A549 (cell line): ENCODE measurements around the gene PRKG1. TPM values are rescaled to one million over a fixed set of nuclear protein-coding genes. Genes with fewer than 3 reads are reported as not detected.
"Not testable (repeated sequence)": the region's sequence is repeated elsewhere in the genome, so short reads cannot be mapped to it uniquely, and the experiment has no call there.

Source experiments
- ATAC-seq, 2 experiments: fragments of 200-7000 bp in 1 of 2; fragments of >200 bp in 1 of 2; cut with Nextera tagmentation in 1 of 2; cut with Tn5 transposase in 1 of 2; 3 replicates each; pipeline versions ENCODE4 v1.8.0 to v1.9.1; 2018 to 2020; ENCODE audit warnings: mild to moderate bottlenecking in 1 of 2, moderate library complexity in 1 of 2
- CTCF ChIA-PET: fragments of 300-600 bp; sonication (Branson Sonifier 250); formaldehyde crosslinking; extraction: SDS; loops from one replicate; lab custom pipeline; 2021; ENCODE audit warnings: antibody characterized with exemption, inconsistent platforms; lab: Yijun Ruan, JAX
- POLR2A ChIA-PET: fragments of 350-600 bp; formaldehyde crosslinking; extraction: SDS; loops from one replicate; lab custom pipeline; 2021; ENCODE audit warnings: antibody characterized with exemption, inconsistent platforms; lab: Yijun Ruan, JAX
- DNase-seq, 2 experiments: peaks; one replicate each; pipeline versions ENCODE4 v3.0.0 to v3.0.0-alpha.2; 2011 to 2016; ENCODE audit warnings: low read depth in 1 of 2, low spot score in 1 of 2
- FAIRE-seq: peaks from 2 replicates; lab custom pipeline; 2011; peaks lifted over from hg19 to GRCh38; lab: Jason Lieb, UNC
- H3K27ac ChIP-seq, 2 experiments: fragments of >200 bp; sonication (Bioruptor Twin); formaldehyde crosslinking; 3 replicates each; pipeline ENCODE4 v1.5.1; 2016 to 2017
- H3K4me1 ChIP-seq: fragments of >200 bp; sonication (Bioruptor Twin); formaldehyde crosslinking; 3 replicates; pipeline ENCODE4 v1.6.1; 2016
- H3K4me2 ChIP-seq: fragments of >200 bp; sonication (Bioruptor Twin); formaldehyde crosslinking; 3 replicates; pipeline ENCODE4 v1.6.1; 2016
- H3K4me3 ChIP-seq: fragments of >200 bp; sonication (Bioruptor Twin); formaldehyde crosslinking; 3 replicates; pipeline ENCODE4 v1.5.1; 2016
- H3K9me3 ChIP-seq: fragments of >200 bp; sonication (Bioruptor Twin); formaldehyde crosslinking; 3 replicates; pipeline ENCODE4 v1.6.1; 2016
- CHD2 ChIP-seq: fragments of 150-350 bp; IDR thresholded peaks from 2 replicates; pipeline ENCODE4 v1.6.1; 2014; ENCODE audit warnings: low read length; ENCODE audit not compliant: partially characterized antibody
- CHD4 ChIP-seq: fragments of 200-600 bp; sonication (generic); IDR thresholded peaks from 2 replicates; pipeline ENCODE4 v1.6.1; 2016; ENCODE audit warnings: antibody characterized with exemption, mild to moderate bottlenecking, borderline replicate concordance
- EHMT2 ChIP-seq: fragments of 200-600 bp; sonication (generic); IDR thresholded peaks from 2 replicates; pipeline ENCODE4 v1.6.1; 2016; ENCODE audit warnings: antibody characterized with exemption, low read depth, mild to moderate bottlenecking, moderate library complexity
- ESRRA ChIP-seq: fragments of 150-350 bp; IDR thresholded peaks from 2 replicates; pipeline ENCODE4 v1.6.1; 2014; ENCODE audit warnings: mild to moderate bottlenecking, low read length, borderline replicate concordance
- FOSB ChIP-seq: fragments of 250-450 bp; sonication (Bioruptor Pico); IDR thresholded peaks from 2 replicates; pipeline ENCODE4 v1.5.0; 2020; ENCODE audit warnings: mild to moderate bottlenecking, moderate library complexity
- FOSL2 ChIP-seq, 2 experiments: fragments of 450-650 bp in 1 of 2; fragments of >200 bp in 1 of 2; sonication (Bioruptor Twin) in 1 of 2; formaldehyde crosslinking; IDR thresholded peaks; 2 replicates each; pipeline versions ENCODE4 v1.5.0 to v1.6.1; 2016 to 2020; ENCODE audit warnings: mild to moderate bottlenecking in 1 of 2, moderate library complexity in 1 of 2
- HEYL ChIP-seq: fragments of 250-450 bp; sonication (Bioruptor Pico); IDR thresholded peaks from 2 replicates; pipeline ENCODE4 v1.8.0; 2021; ENCODE audit warnings: mild to moderate bottlenecking, moderate library complexity
- HOXB13 ChIP-seq: fragments of 250-450 bp; sonication (Bioruptor Pico); IDR thresholded peaks from 2 replicates; pipeline ENCODE4 v1.5.0; 2020; ENCODE audit warnings: low read depth, mild to moderate bottlenecking, moderate library complexity
- JUN ChIP-seq, 2 experiments: fragments of >200 bp; sonication (Bioruptor Twin); formaldehyde crosslinking; IDR thresholded peaks; 2 replicates in 1 of 2; 3 replicates in 1 of 2; pipeline ENCODE4 v1.6.1; 2016 to 2017
- MAFK ChIP-seq: fragments of 450-650 bp; IDR thresholded peaks from 2 replicates; pipeline ENCODE4 v1.6.1; 2014; ENCODE audit not compliant: partially characterized antibody
- MYC ChIP-seq: IDR thresholded peaks from 2 replicates; pipeline ENCODE4 v1.6.1; 2012; ENCODE audit warnings: mild to moderate bottlenecking, inconsistent platforms, low read length, improper control_type of control experiment, borderline replicate concordance
- NPAS2 ChIP-seq: fragments of 250-450 bp; sonication (Bioruptor Pico); IDR thresholded peaks from 2 replicates; pipeline ENCODE4 v1.8.0; 2022; ENCODE audit warnings: mild to moderate bottlenecking, moderate library complexity, borderline replicate concordance
- POLR2A ChIP-seq: IDR thresholded peaks from 2 replicates; pipeline ENCODE4 v1.6.1; 2012; ENCODE audit warnings: mild to moderate bottlenecking, low read length
- RAD21 ChIP-seq, 2 experiments: fragments of >200 bp in 1 of 2; sonication (Bioruptor Twin) in 1 of 2; formaldehyde crosslinking in 1 of 2; IDR thresholded peaks in 1 of 2; conservative IDR thresholded peaks in 1 of 2; 2 replicates in 1 of 2; 3 replicates in 1 of 2; pipeline ENCODE4 v1.6.1; 2012 to 2018; ENCODE audit warnings: inconsistent platforms in 1 of 2
- RCOR1 ChIP-seq: fragments of 150-350 bp; IDR thresholded peaks from 2 replicates; pipeline ENCODE4 v1.6.1; 2014; ENCODE audit warnings: antibody characterized with exemption, low read length, low read depth
- RFX5 ChIP-seq: fragments of 450-650 bp; IDR thresholded peaks from 2 replicates; pipeline ENCODE4 v1.7.1; 2014; ENCODE audit warnings: antibody characterized with exemption, mild to moderate bottlenecking, moderate library complexity
- RNF2 ChIP-seq: fragments of 200-600 bp; sonication (generic); IDR thresholded peaks from 2 replicates; pipeline ENCODE4 v1.6.1; 2016; ENCODE audit warnings: low read depth, mild to moderate bottlenecking, antibody characterized with exemption, moderate library complexity, borderline replicate concordance
- SMC3 ChIP-seq: fragments of >200 bp; sonication (Bioruptor Twin); formaldehyde crosslinking; IDR thresholded peaks from 3 replicates; pipeline ENCODE4 v1.6.1; 2018; ENCODE audit warnings: inconsistent platforms
- SREBF2 ChIP-seq: fragments of 450-650 bp; IDR thresholded peaks from 2 replicates; pipeline ENCODE4 v1.6.1; 2014; ENCODE audit warnings: mild to moderate bottlenecking, moderate library complexity
- ZFP36 ChIP-seq: fragments of 450-650 bp; IDR thresholded peaks from 2 replicates; pipeline ENCODE4 v1.6.1; 2014; ENCODE audit warnings: borderline replicate concordance; ENCODE audit not compliant: partially characterized antibody
- WGBS: methylation state at CpG from one replicate; pipeline ENCODE4 v1.1.6; 2017; ENCODE audit errors: missing lambda C conversion rate; 5-methylcytosine and 5-hydroxymethylcytosine counted together
- polyA plus RNA-seq, 4 experiments: library from polyadenylated mRNA; depleted of rRNA in 3 of 4; stranded (reverse); fragments of >200 nt; fragmentation: RNase III in 1 of 4; extraction: RNeasy Plus Mini Kit Qiagen cat#74134 plus additional on column Dnase treatment in 1 of 4; gene quantifications; 2 replicates in 3 of 4; 3 replicates in 1 of 4; pipeline ENCODE4 v1.2.3, GENCODE V29; 2011 to 2017
- TF ChIP-seq, protein P1 (sequence below): IDR thresholded peaks from 2 replicates; pipeline ENCODE4 v1.6.1; 2012
- TF ChIP-seq, protein P2 (sequence below): fragments of 250-450 bp; sonication (Bioruptor Pico); IDR thresholded peaks from 2 replicates; pipeline ENCODE4 v1.5.0; 2021; ENCODE audit warnings: mild to moderate bottlenecking, moderate library complexity, borderline replicate concordance
- TF ChIP-seq, protein P3 (sequence below): fragments of 150-350 bp; IDR thresholded peaks from 2 replicates; pipeline ENCODE4 v1.6.1; 2014; ENCODE audit warnings: low read depth, mild to moderate bottlenecking, low read length

PRKG1 gene
- polyA plus RNA-seq, 2 of the 4 experiments (the other 2 are of a cell fraction), result not detected

DNA sequence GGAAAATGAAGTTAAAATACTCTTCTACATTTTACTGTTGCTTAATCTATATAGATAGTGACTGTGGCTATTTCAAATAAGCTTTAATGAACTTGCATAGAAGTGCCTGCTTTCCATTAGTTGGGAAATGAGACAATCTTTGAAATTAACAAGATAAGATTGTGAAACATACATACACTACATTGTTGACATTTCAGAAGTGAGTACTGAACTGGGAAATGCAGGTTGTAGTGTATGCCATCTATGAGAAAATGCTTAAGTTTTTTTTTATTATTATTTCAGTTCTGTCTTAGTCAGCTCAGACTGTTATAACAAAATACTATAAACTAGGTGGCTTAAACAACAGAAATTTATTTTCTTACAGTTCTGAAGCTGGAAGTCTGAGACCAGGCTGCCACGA lies 674.7 kb downstream of the PRKG1 start:
- DNase-seq (no peak), FAIRE-seq (no peak), ATAC-seq (no peak)
- TF ChIP-seq RFX5 (no peak), RAD21 (conservative IDR thresholded peaks at IDR 0.05 in 1 of 2, IDR thresholded peaks at IDR 0.05 in 1 of 2) (no peak), FOSB (CRISPR knock-in tag) (no peak), SREBF2 (no peak), MAFK (no peak), JUN (IDR thresholded peaks at IDR 0.05) (no peak), NPAS2 (CRISPR knock-in tag) (no peak), ESRRA (no peak), POLR2A (no peak), RNF2 (no peak), CHD2 (no peak), SMC3 (no peak), HOXB13 (CRISPR knock-in tag) (no peak), RCOR1 (no peak)
- TF ChIP-seq, protein P1, sequence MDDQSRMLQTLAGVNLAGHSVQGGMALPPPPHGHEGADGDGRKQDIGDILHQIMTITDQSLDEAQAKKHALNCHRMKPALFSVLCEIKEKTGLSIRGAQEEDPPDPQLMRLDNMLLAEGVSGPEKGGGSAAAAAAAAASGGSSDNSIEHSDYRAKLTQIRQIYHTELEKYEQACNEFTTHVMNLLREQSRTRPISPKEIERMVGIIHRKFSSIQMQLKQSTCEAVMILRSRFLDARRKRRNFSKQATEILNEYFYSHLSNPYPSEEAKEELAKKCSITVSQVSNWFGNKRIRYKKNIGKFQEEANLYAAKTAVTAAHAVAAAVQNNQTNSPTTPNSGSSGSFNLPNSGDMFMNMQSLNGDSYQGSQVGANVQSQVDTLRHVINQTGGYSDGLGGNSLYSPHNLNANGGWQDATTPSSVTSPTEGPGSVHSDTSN, result no peak
- Histone ChIP-seq H3K4me2 (no peak overlapping the region), H3K9me3 (no peaks in the 10 kb centered on the region), H3K4me3 (no peak overlapping the region), H3K4me1 (no peaks in the 10 kb centered on the region), H3K27ac (no peak overlapping the region)
- CTCF ChIA-PET, result interaction anchor here (0.8 kb wide), 1 partner anchor 32 kb away, joined by 3 read pairs; no protein-coding TSS in a partner anchor
- WGBS, result 6% methylated on average over 1 of the region's 1 CpG
- POLR2A ChIA-PET, result no interaction called here

DNA sequence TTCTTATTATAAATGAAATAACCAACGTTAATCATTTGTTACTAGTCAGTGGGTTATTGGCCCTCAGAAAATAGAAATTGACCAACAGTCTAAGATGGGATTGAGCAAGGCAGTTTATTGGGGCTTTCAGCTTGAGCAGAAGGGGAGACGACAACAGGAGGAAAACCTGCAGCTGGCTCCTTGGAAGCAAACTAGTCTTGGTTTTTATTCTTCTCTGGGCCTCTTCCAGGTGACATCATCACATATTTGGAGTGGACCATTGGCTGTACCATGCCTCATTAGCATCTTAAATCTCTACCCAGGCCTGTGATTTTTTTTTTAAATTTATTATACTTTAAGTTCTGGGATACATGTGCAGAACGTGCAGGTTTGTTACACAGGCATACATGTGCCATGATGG lies 684.1 kb downstream of the PRKG1 start:
- TF ChIP-seq MAFK (no peak), HEYL (CRISPR knock-in tag) (no peak), CHD4 (no peak), ZFP36 (no peak), EHMT2 (no peak), CHD2 (no peak), MYC (no peak), JUN (IDR thresholded peaks at IDR 0.05) (no peak), FOSB (CRISPR knock-in tag) (no peak), FOSL2 (IDR thresholded peaks at IDR 0.05) (no peak), FOSL2 (CRISPR knock-in tag; IDR thresholded peaks at IDR 0.05) (no peak)
- TF ChIP-seq, protein P2, sequence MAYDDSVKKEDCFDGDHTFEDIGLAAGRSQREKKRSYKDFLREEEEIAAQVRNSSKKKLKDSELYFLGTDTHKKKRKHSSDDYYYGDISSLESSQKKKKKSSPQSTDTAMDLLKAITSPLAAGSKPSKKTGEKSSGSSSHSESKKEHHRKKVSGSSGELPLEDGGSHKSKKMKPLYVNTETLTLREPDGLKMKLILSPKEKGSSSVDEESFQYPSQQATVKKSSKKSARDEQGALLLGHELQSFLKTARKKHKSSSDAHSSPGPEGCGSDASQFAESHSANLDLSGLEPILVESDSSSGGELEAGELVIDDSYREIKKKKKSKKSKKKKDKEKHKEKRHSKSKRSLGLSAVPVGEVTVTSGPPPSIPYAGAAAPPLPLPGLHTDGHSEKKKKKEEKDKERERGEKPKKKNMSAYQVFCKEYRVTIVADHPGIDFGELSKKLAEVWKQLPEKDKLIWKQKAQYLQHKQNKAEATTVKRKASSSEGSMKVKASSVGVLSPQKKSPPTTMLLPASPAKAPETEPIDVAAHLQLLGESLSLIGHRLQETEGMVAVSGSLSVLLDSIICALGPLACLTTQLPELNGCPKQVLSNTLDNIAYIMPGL (CRISPR knock-in tag), result no peak
- TF ChIP-seq, protein P3, sequence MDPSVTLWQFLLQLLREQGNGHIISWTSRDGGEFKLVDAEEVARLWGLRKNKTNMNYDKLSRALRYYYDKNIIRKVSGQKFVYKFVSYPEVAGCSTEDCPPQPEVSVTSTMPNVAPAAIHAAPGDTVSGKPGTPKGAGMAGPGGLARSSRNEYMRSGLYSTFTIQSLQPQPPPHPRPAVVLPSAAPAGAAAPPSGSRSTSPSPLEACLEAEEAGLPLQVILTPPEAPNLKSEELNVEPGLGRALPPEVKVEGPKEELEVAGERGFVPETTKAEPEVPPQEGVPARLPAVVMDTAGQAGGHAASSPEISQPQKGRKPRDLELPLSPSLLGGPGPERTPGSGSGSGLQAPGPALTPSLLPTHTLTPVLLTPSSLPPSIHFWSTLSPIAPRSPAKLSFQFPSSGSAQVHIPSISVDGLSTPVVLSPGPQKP, result no peak
- FAIRE-seq (no peak), DNase-seq (no peak), ATAC-seq (no peak)
- H3K27ac ChIP-seq, result no peak overlapping the region
- ChIA-PET CTCF (no interaction called here), POLR2A (no interaction called here)
- no peak overlapping the region for H3K4me3 ChIP-seq
- 32% methylated on average over 3 of the region's 3 CpGs for WGBS
- H3K4me1 ChIP-seq, result no peaks in the 10 kb centered on the region
- H3K4me2 ChIP-seq, result no peak overlapping the region
- no peaks in the 10 kb centered on the region for H3K9me3 ChIP-seq

DNA sequence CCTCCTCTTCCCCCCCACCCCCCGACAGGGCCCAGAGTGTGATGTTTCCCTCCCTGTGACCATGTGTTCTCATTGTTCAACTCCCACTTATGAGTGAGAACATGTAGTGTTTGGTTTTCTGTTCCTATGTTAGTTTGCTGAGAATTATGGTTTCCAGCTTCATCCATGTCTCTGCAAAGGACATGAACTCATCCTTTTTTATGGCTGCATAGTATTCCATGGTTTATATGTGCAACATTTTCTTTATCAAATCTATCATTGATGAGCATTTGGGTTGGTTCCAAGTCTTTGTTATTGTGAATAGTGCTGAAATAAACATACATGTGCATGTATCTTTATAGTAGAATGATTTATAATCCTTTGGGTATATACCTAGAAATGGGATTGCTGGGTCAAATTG lies 684.6 kb downstream of the PRKG1 start:
- DNase-seq, ATAC-seq, CTCF ChIA-PET, H3K4me3 ChIP-seq, H3K4me1 ChIP-seq, POLR2A ChIA-PET, H3K27ac ChIP-seq, H3K4me2 ChIP-seq, FAIRE-seq, H3K9me3 ChIP-seq: not testable (repeated sequence)
- WGBS, result 0% methylated on average over 1 of the region's 1 CpG
